GM19395 (cell line): ENCODE results near the gene ABTB2.

Experiments used
- ATAC-seq: cut with Tn5 transposase; IDR thresholded peaks from one replicate; pipeline ENCODE4 v1.9.1; 2021; ENCODE audit warnings: mild to moderate bottlenecking, moderate library complexity; ENCODE audit not compliant: unreplicated experiment

The ABTB2 gene

GRCh38 chr11:34296412-34296811 lies 61.4 kb downstream of the ABTB2 start:
- no peak for ATAC-seq

- no peak for ATAC-seq
Observed at GRCh38 chr11:34292546-34292945, 65.3 kb downstream of the ABTB2 start.

- ATAC-seq, result no peak
Observed at GRCh38 chr11:34292111-34292510, 65.7 kb downstream of the ABTB2 start.

- ATAC-seq, result no peak
Observed at GRCh38 chr11:34290926-34291325, 66.9 kb downstream of the ABTB2 start.

GRCh38 chr11:34288492-34288891 lies 69.3 kb downstream of the ABTB2 start:
- ATAC-seq, result no peak

- no peak for ATAC-seq
Observed at GRCh38 chr11:34284811-34285481, 72.9 kb downstream of the ABTB2 start.

- ATAC-seq, result no peak
Observed at GRCh38 chr11:34284156-34284555, 73.7 kb downstream of the ABTB2 start.

GRCh38 chr11:34280945-34281872 lies 76.6 kb downstream of the ABTB2 start:
- ATAC-seq, result no peak

GRCh38 chr11:34278693-34279297 lies 79.0 kb downstream of the ABTB2 start:
- ATAC-seq, result peak; percentile 80

- no peak for ATAC-seq
Observed at GRCh38 chr11:34278175-34278574, 79.6 kb downstream of the ABTB2 start.

GRCh38 chr11:34277171-34277570 lies 80.6 kb downstream of the ABTB2 start:
- no peak for ATAC-seq

GRCh38 chr11:34276352-34276864 lies 81.4 kb downstream of the ABTB2 start:
- ATAC-seq, result no peak

- no peak for ATAC-seq
Observed at GRCh38 chr11:34275486-34275885, 82.3 kb downstream of the ABTB2 start.

- no peak for ATAC-seq
Observed at GRCh38 chr11:34274712-34275398, 83.0 kb downstream of the ABTB2 start.

GRCh38 chr11:34273099-34273498 lies 84.7 kb downstream of the ABTB2 start:
- ATAC-seq, result no peak

GRCh38 chr11:34271727-34272126 lies 86.1 kb downstream of the ABTB2 start:
- ATAC-seq, result no peak

- ATAC-seq, result no peak
Observed at GRCh38 chr11:34270711-34271110, 87.1 kb downstream of the ABTB2 start.

- no peak for ATAC-seq
Observed at GRCh38 chr11:34269694-34270245, 88.0 kb downstream of the ABTB2 start.

GRCh38 chr11:34268906-34269430 lies 88.8 kb downstream of the ABTB2 start:
- ATAC-seq, result no peak

- ATAC-seq, result no peak
Observed at GRCh38 chr11:34267417-34267816, 90.4 kb downstream of the ABTB2 start.
